ENCODE data around the gene KRTAP20-4. TPM values are rescaled to one million over a fixed set of nuclear protein-coding genes. Genes with fewer than 3 reads are reported as not detected.

KRTAP20-4 gene
- total RNA-seq, 3 donors from 2014 or later: not detected

DNA sequence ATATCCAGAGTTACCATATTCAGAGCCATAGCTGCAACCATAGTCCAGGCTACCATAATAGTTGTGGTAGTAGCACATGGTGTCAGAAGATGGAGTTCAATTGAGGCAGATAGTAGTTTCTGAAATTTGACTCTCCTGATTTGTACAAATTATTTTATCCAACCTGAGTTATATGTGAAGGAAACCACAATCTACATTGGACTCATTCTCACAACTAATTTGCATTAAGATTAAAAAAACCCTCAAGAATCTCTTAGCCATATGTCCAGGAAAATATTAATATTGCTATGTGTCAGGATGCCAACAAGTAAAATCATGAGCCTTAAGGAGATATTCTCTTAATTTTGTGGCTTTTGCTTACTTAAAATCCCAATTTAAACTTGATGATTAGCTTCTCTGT, 30.1 kb upstream of the KRTAP20-4 start, which contains the start of gene KRTAP22-2:
Gene KRTAP22-2 (minus strand): TSS at position 101 of the 400 bp plus-strand sequence.
- TF ChIP-seq POLR2A (IDR thresholded peaks at IDR 0.05) (no peak), CTCF (IDR thresholded peaks at IDR 0.05) (no peak), POLR2AphosphoS5 (IDR thresholded peaks at IDR 0.05) (no peak)
- H3K4me1 ChIP-seq: no peaks in the 10 kb centered on the region
- intact Hi-C loops (cut with DNase I; ENCODE audit: low total_unique reads): no loop called here
- peaks cover 0 to 6% of the 10 kb centered on the region in 2 donors for H3K9me3 ChIP-seq
- H3K36me3 ChIP-seq: no peaks in the 10 kb centered on the region
- no peaks in the 10 kb centered on the region for H3K27me3 ChIP-seq
- DNase-seq (ENCODE audit: low spot score in 2 of 2): no peak
- no peak within 1 kb of the TSS for H3K27ac ChIP-seq
- H3K4me3 ChIP-seq: no peak within 1 kb of the TSS

GRCh38 chr21:30592140-30592539, 28.3 kb upstream of the KRTAP20-4 start, which contains the start of gene KRTAP6-3:
Gene KRTAP6-3, plus strand, starts transcription at chr21:30592440. Its CDS starts 6 bp downstream, at chr21:30592446.
- H3K36me3 ChIP-seq: no peaks in the 10 kb centered on the region
- no peak within 1 kb of the TSS for H3K27ac ChIP-seq
- no peaks in the 10 kb centered on the region for H3K27me3 ChIP-seq
- no peak for DNase-seq (ENCODE audit: low spot score in 2 of 2)
- no peak for TF ChIP-seq POLR2A (IDR thresholded peaks at IDR 0.05)
- TF ChIP-seq CTCF (IDR thresholded peaks at IDR 0.05): no peak
- no peak for TF ChIP-seq POLR2AphosphoS5 (IDR thresholded peaks at IDR 0.05)
- no peak within 1 kb of the TSS for H3K4me3 ChIP-seq
- intact Hi-C loops (cut with DNase I; ENCODE audit: low total_unique reads): no loop called here
- H3K4me1 ChIP-seq: no peaks in the 10 kb centered on the region
- H3K9me3 ChIP-seq: no peaks in the 10 kb centered on the region

DNA sequence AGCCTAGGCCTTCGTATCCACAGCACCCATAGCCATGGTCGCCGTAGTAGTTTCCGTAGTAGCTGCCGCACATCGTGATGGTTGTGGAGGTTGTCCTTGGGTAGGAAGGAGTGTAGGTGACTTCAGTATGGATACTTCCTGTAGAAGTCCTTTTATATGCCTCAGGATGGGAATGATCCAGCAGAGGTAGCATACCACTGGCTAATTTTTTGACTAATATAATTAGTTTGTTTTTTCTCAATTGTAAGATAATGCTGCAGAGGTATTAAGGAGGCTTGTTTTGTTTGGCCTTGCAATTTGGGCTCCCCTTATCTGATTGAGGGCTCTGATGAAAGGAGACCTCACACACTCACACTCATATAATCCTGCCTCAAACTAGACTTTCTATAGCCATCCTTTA, 21.6 kb upstream of the KRTAP20-4 start, which contains the start of gene KRTAP6-2:
Gene KRTAP6-2 (minus strand): TSS at position 101 of the 400 bp plus-strand sequence. CDS start 28 bp downstream, at position 73.
- no peaks in the 10 kb centered on the region for H3K4me1 ChIP-seq
- no peaks in the 10 kb centered on the region for H3K36me3 ChIP-seq
- H3K27ac ChIP-seq: no peak within 1 kb of the TSS
- no peak within 1 kb of the TSS for H3K4me3 ChIP-seq
- TF ChIP-seq CTCF (IDR thresholded peaks at IDR 0.05) (no peak), POLR2AphosphoS5 (IDR thresholded peaks at IDR 0.05) (no peak), POLR2A (IDR thresholded peaks at IDR 0.05) (no peak)
- intact Hi-C loops (cut with DNase I; ENCODE audit: low total_unique reads): no loop called here
- H3K9me3 ChIP-seq: no peaks in the 10 kb centered on the region
- no peaks in the 10 kb centered on the region for H3K27me3 ChIP-seq
- DNase-seq (ENCODE audit: low spot score in 2 of 2): no peak

DNA sequence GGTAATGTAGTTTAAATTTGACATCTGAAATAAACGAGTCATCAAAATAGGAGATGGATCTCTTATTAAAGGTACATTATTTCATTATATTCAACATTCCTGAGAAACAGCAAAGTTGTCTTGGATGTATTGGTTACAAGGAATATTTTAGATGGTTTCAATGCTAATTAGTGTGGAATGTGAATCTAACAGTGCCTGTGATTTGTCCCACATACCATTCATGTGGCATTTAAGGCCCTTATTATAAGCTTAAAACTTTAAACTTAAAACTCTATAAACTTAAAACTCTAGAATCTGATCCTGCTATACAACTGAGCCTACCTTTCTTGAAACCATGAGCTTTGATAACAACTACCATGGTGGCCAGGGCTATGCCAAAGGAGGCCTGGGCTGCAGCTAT, 19.6 kb upstream of the KRTAP20-4 start, which contains the start of gene KRTAP22-1:
Gene KRTAP22-1 (plus strand): TSS at position 301 of the 400 bp plus-strand sequence.
- no peak for DNase-seq (ENCODE audit: low spot score in 2 of 2)
- Histone ChIP-seq H3K27ac (no peak within 1 kb of the TSS), H3K9me3 (no peaks in the 10 kb centered on the region), H3K4me1 (no peaks in the 10 kb centered on the region), H3K36me3 (no peaks in the 10 kb centered on the region), H3K27me3 (no peaks in the 10 kb centered on the region), H3K4me3 (no peak within 1 kb of the TSS)
- TF ChIP-seq CTCF (IDR thresholded peaks at IDR 0.05) (no peak), POLR2A (IDR thresholded peaks at IDR 0.05) (no peak), POLR2AphosphoS5 (IDR thresholded peaks at IDR 0.05) (no peak)
- intact Hi-C loops (cut with DNase I; ENCODE audit: low total_unique reads): no loop called here

DNA sequence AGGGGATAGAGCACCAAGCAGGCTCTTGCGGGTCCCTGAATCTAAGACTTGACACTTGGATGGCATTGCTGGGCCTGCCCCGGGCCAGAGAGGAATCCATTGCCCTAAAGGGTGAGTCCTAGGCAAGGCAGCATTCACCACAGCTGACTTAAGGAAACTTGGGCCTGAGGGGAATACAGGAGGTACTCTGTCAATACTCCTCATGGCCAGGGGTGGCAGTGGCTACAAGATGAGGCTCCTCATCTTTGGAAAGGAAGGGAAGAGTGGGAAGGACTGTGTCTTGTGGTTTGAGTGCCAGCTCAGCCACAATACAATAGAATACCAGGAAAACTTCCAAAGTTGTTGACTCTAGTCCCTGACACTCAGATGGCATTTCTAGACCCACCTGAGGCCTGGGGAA, 14.5 kb upstream of the KRTAP20-4 start:
- Histone ChIP-seq H3K36me3 (no peaks in the 10 kb centered on the region), H3K9me3 (no peaks in the 10 kb centered on the region), H3K4me3 (no peak overlapping the region), H3K27ac (no peak overlapping the region), H3K27me3 (no peaks in the 10 kb centered on the region), H3K4me1 (no peaks in the 10 kb centered on the region)
- no peak for DNase-seq (ENCODE audit: low spot score in 2 of 2)
- intact Hi-C loops (cut with DNase I; ENCODE audit: low total_unique reads): no loop called here
- TF ChIP-seq CTCF (IDR thresholded peaks at IDR 0.05) (no peak), POLR2A (IDR thresholded peaks at IDR 0.05) (no peak), POLR2AphosphoS5 (IDR thresholded peaks at IDR 0.05) (no peak)

Data from breast epithelium (tissue), 4 donors.